ENCODE measurements around the gene BMI1. TPM values are rescaled to one million over a fixed set of nuclear protein-coding genes. Genes with fewer than 3 reads are reported as not detected.
"Not testable (repeated sequence)": the region's sequence is repeated elsewhere in the genome, so short reads cannot be mapped to it uniquely, and the experiment has no call there.

Gene BMI1
- total RNA-seq, 1 donor from 2014 or later = 50.1 TPM

GRCh38 chr10:22309180-22310000 lies 11.5 kb upstream of the BMI1 start:
- Histone ChIP-seq H3K4me3 (no peak overlapping the region), H3K36me3 (no peaks in the 10 kb centered on the region), H3K27ac (no peak overlapping the region), H3K9me3 (no peaks in the 10 kb centered on the region), H3K27me3 (no peaks in the 10 kb centered on the region), H3K4me1 (no peaks in the 10 kb centered on the region)
- TF ChIP-seq CTCF (IDR thresholded peaks at IDR 0.05) = no peak
- intact Hi-C loops (cut with DNase I) = no loop called here
- DNase-seq (ENCODE audit: low spot score in 2 of 2) = no peak

GRCh38 chr10:22310012-22310411 lies 10.9 kb upstream of the BMI1 start:
- not testable (repeated sequence) for DNase-seq (ENCODE audit: low spot score in 2 of 2); H3K27me3 ChIP-seq
- intact Hi-C loops (cut with DNase I) = loop anchor here (5.0 to 10.0 kb wide), 3 partner anchors 37 to 975 kb away; partner anchors contain the start of gene SPAG6

GRCh38 chr10:22310928-22311327 lies 10.0 kb upstream of the BMI1 start:
- Histone ChIP-seq H3K27ac (no peak overlapping the region), H3K4me1 (peaks cover 0 to 5% of the 10 kb centered on the region in 2 donors), H3K27me3 (no peaks in the 10 kb centered on the region), H3K36me3 (no peaks in the 10 kb centered on the region), H3K9me3 (no peaks in the 10 kb centered on the region), H3K4me3 (no peak overlapping the region)
- no peak for DNase-seq (ENCODE audit: low spot score in 2 of 2)
- intact Hi-C loops (cut with DNase I) = loop anchor here (5.0 to 10.0 kb wide), 3 partner anchors 36 to 976 kb away; partner anchors contain the start of gene SPAG6
- TF ChIP-seq CTCF (IDR thresholded peaks at IDR 0.05) = no peak

More at GRCh38 chr10:22310012-22310411, 10.9 kb upstream of the BMI1 start:
- not testable (repeated sequence) for H3K4me1 ChIP-seq, H3K9me3 ChIP-seq, H3K27ac ChIP-seq, H3K4me3 ChIP-seq, H3K36me3 ChIP-seq

GRCh38 chr10:22314852-22315251 lies 6.0 kb upstream of the BMI1 start:
- Histone ChIP-seq H3K4me1 (peaks cover 4 to 24% of the 10 kb centered on the region in 2 donors), H3K4me3 (peak overlapping the region in 1 of 2 donors; percentile 91), H3K9me3 (no peaks in the 10 kb centered on the region), H3K36me3 (no peaks in the 10 kb centered on the region), H3K27ac (no peak overlapping the region), H3K27me3 (no peaks in the 10 kb centered on the region)
- intact Hi-C loops (cut with DNase I) = loop anchor here (5.0 to 10.0 kb wide), 6 partner anchors 32 to 980 kb away; partner anchors contain the start of gene SPAG6
- no peak for DNase-seq (ENCODE audit: low spot score in 2 of 2)
- TF ChIP-seq CTCF (IDR thresholded peaks at IDR 0.05) = no peak

- Histone ChIP-seq H3K4me1 (peaks cover 4 to 27% of the 10 kb centered on the region in 2 donors), H3K9me3 (no peaks in the 10 kb centered on the region), H3K27ac (peak overlapping the region; percentile 89 to 90), H3K36me3 (no peaks in the 10 kb centered on the region), H3K27me3 (no peaks in the 10 kb centered on the region), H3K4me3 (peak overlapping the region; percentile 91 to 94)
- DNase-seq (ENCODE audit: low spot score in 2 of 2) = no peak
- intact Hi-C loops (cut with DNase I) = loop anchor here (1.0 to 10.0 kb wide), 7 partner anchors 63 to 981 kb away; no protein-coding TSS in a partner anchor
- no peak for TF ChIP-seq CTCF (IDR thresholded peaks at IDR 0.05)
Measured at GRCh38 chr10:22315455-22316285, 5.2 kb upstream of the BMI1 start.

All from ascending aorta (tissue), 2 donors.